Adrenal gland (tissue), 12 donors: ENCODE measurements around the gene RGS3. TPM values are rescaled to one million over a fixed set of nuclear protein-coding genes. Genes with fewer than 3 reads are reported as not detected.

Experiments
- DNase-seq, 7 donors: peaks; one replicate each; pipeline ENCODE4 v3.0.0-alpha.2; 2019 to 2020
- H3K27ac ChIP-seq, 5 donors: fragments of 200-600 bp; sonication (generic) in 4 of 5; 1 replicate in 3 of 5; 2 replicates in 2 of 5; pipeline versions ENCODE4 v1.5.1 to v1.8.0; 2016 to 2020; ENCODE audit warnings: mild to moderate bottlenecking in 1 of 5
- H3K27me3 ChIP-seq: fragments of 200-600 bp; 2 replicates; pipeline ENCODE4 v1.8.0; 2021
- H3K36me3 ChIP-seq, 2 donors: fragments of 200-600 bp; replicated peaks in 1 of 2; 1 replicate in 1 of 2; 2 replicates in 1 of 2; pipeline versions ENCODE4 v1.5.1 to v1.8.0; 2018 to 2022
- H3K4me1 ChIP-seq, 2 donors: fragments of 200-600 bp; replicated peaks in 1 of 2; 1 replicate in 1 of 2; 2 replicates in 1 of 2; pipeline versions ENCODE4 v1.5.1 to v1.8.0; 2018 to 2021
- H3K4me3 ChIP-seq, 4 donors: fragments of 200-600 bp; sonication (generic) in 3 of 4; one replicate each; pipeline ENCODE4 v1.5.1; 2016 to 2018
- H3K9me3 ChIP-seq, 3 donors: fragments of 200-600 bp; sonication (generic) in 1 of 3; replicated peaks in 1 of 3; 1 replicate in 2 of 3; 2 replicates in 1 of 3; pipeline versions ENCODE4 v1.5.1 to v1.8.0; 2016 to 2021
- CTCF ChIP-seq, 6 experiments: fragments of 450-650 bp in 4 of 6; fragments of 200-600 bp in 2 of 6; sonication (generic) in 1 of 6; IDR thresholded peaks; 1 replicate in 5 of 6; 2 replicates in 1 of 6; pipeline versions ENCODE4 v1.5.1 to v1.8.0; 2016 to 2021; ENCODE audit warnings: antibody characterized with exemption in 6 of 6, mild to moderate bottlenecking in 2 of 6, moderate library complexity in 1 of 6
- POLR2A ChIP-seq, 2 donors: fragments of 450-650 bp; IDR thresholded peaks; one replicate each; pipeline ENCODE4 v1.6.1; 2017; ENCODE audit warnings: antibody characterized with exemption in 2 of 2, mild to moderate bottlenecking in 2 of 2, moderate library complexity in 1 of 2
- WGBS, 4 donors: extraction: QIAGEN DNeasy Blood & Tissue Kit in 2 of 4; methylation state at CpG; one replicate each; pipeline versions ENCODE4 v1.1.5 to v1.1.7; 2013 to 2017; 5-methylcytosine and 5-hydroxymethylcytosine counted together
- intact Hi-C, 2 donors: fragments of 100-400 bp; cut with DNase I; formaldehyde crosslinking; loops; one replicate each; pipeline versions ENCODE4 v1.14.1 to v1.15.0; 2022 to 2023
- polyA plus RNA-seq, 3 donors: library from polyadenylated mRNA; stranded (reverse); fragments of 200-250 nt in 2 of 3; fragments of 350-450 nt in 1 of 3; fragmentation: Illumina TruSeq in 1 of 3; extraction: RNeasy Lipid Tissue Mini Kit (QIAGEN cat#74804) in 1 of 3; gene quantifications; one replicate each; pipeline ENCODE4 v1.2.3, GENCODE V29; 2013 to 2014
- total RNA-seq, 9 donors: library from RNA; depleted of rRNA in 4 of 9; stranded (reverse); fragments of >200 nt in 4 of 9; fragments of 120-200 nt in 1 of 9; fragmentation: NEBNext Ultra II Directional in 1 of 9; extraction: Animal tissue kit (Norgen Biotek cat#: 25700) in 1 of 9; gene quantifications; one replicate each; pipeline versions ENCODE4 v1.1.0 to v1.2.4, GENCODE V29; 2013 to 2023
- donor health status: healthy with polysubstance abuse.
- donor health status: Bipolar disorder and iron deficiency.
- donor health status: DM: yes; HTN: yes; CAD: no.
- donor health status: DM: no; HTN: no; CAD: no.
- donor health status: DM: no; HTN: no; CAD: no.
- donor health status: DM: yes; HTN: yes; CAD: no.

The RGS3 gene
- total and polyA plus RNA-seq, 12 donors, result 34.5 to 126 (median 65.6) TPM

DNA sequence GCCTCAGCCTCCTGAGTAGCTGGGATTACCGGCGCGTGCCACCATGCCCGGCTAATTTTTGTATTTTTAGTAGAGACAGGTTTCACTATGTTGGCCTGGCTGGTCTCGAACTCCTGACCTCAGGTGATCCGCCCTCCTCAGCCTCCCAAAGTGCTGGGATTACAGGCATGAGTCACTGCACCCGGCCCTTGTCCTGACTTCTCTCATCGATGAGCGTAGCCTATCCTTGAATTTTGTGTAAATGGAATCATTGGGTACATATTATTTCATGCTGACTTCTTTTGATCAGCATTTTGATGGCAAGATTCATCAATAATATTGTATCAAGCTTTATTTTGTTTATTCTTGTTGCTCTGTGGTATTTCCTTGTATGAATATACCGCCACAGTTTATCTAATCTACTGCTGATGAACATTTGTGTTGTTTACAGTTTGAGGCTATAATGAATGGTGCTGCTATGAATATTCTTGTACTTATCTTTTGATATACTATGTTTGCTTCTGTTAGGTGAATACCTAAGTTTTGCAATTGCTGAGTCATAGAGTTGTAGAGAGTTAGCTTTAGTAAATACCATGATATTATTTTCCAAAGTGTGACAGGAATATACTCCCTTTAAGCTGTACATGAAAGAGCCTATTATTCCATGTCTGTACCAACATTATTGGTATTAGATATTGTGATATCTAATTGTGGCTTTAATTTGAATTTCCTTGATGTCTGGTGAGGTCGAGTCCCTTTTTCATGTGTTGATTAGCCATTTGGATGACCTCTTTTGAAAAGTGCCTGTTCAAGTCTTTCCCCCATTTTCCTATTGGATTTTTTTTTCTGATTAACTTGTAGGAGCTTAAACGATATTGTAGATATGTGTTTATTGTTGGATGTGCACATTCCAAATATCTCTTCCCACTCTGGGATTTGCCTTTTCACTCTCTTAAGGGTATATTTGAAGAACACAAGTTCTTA, 107.5 kb downstream of the RGS3 start:
- Histone ChIP-seq H3K4me1 (peaks cover 0 to 20% of the 10 kb centered on the region in 2 donors), H3K27me3 (no peaks in the 10 kb centered on the region), H3K4me3 (no peak overlapping the region), H3K27ac (no peak overlapping the region), H3K9me3 (no peaks in the 10 kb centered on the region), H3K36me3 (no peaks in the 10 kb centered on the region)
- no peak for TF ChIP-seq CTCF (IDR thresholded peaks at IDR 0.05)
- TF ChIP-seq POLR2A (IDR thresholded peaks at IDR 0.05), result no peak
- WGBS, 4 donors, result 90 to 94% (median 91%) methylated on average over 11 to 12 of the region's 12 CpGs
- DNase-seq, result peak in 2 of 7 donors; percentile 8 to 48
- intact Hi-C loops, result no loop called here

DNA sequence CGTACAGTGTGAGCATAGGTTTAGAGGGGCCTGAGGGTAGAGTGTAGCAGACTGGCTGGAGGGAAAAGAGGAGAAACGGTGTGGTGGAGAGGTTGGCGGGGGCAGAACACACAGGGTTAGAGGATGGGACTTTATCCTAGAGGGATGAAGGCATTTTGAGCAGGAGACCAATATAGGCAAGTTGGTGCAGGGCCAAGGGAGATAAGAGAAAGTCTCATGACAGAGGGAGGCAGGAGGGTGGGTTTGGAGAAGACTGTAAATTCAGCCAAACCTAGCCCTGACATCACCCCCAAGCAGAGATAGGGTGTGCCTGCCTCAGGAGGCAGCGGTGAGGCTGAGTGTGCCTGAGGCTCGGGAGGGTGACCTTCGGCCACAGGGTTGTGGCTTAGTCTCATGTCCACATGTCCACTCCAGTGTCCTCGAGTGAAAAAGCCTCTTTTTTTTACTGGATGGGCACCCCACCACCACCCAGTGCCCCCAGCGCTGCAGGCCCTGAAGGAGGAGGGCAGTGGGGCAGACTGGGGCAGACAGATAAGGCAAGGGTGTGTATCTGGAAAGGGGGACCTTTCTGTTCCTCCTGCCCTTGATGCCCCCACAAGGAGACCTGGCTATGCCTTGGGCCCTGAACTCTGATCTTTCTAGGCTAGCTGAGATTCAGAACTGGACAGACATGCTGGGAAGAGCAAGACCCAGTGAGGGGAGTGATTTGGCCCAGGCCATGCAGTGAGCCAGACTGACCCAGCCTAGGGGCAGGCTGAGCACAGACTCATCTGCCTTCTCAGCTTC, 108.7 kb downstream of the RGS3 start:
- intact Hi-C loops, result no loop called here
- TF ChIP-seq CTCF (IDR thresholded peaks at IDR 0.05), result no peak
- TF ChIP-seq POLR2A (IDR thresholded peaks at IDR 0.05), result no peak
- peak in 4 of 7 donors; percentile 14 to 49 (median 36) for DNase-seq
- Histone ChIP-seq H3K9me3 (no peaks in the 10 kb centered on the region), H3K27ac (peak overlapping the region in 1 of 5 donors; percentile 6), H3K36me3 (no peaks in the 10 kb centered on the region), H3K4me1 (peaks cover 0 to 12% of the 10 kb centered on the region in 2 donors), H3K4me3 (no peak overlapping the region), H3K27me3 (no peaks in the 10 kb centered on the region)
- WGBS, 4 donors, result 72 to 80% (median 75%) methylated on average over 7 to 8 of the region's 8 CpGs

DNA sequence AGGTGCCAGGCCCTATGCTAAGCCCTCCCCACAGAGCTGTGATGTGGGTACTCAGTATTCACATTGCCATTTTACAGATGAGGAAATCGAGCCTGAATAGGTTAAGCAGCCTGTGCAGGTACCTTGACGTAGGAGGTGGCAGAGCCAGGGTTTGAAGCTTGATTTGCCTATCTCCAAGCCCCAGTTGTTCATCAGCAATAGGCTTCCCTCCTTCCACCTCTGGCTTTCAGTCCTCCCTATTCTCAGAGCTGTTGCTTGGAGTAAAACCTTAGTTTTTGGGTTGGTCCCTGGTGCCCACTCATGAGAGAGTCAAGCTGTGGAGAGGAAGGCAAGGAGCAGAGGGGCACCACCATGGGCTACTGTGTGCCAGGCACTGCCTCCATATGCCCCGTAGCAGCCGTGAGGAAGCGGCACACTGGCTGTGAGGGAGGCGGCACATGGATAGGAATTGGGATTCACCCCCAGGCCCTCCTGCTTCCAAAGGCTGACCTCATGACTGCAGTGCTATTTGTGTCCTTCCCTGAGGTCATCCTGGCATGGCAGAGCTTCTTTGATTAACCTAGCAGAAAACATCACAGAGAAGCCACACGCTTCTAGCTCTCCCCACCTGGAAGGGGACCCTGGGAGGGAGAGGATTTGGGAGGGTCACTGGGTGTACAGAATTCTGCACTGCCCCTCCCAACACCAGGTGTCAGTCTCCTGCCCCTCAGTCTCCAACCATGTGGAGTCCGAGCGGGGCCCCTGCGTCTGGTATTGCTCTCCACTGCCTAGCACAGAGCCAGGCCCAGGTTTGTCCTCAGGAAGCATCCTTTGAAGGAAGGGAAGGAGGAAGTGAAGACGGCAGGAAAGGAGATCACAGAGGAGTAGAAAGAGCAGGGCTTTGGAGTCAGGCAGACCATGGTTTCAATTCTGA, 109.8 kb downstream of the RGS3 start:
- no peak overlapping the region for H3K27ac ChIP-seq

More for the DNA sequence above, 109.8 kb downstream of the RGS3 start:
- Histone ChIP-seq H3K4me3 (no peak overlapping the region), H3K9me3 (no peaks in the 10 kb centered on the region), H3K27me3 (no peaks in the 10 kb centered on the region), H3K36me3 (no peaks in the 10 kb centered on the region), H3K4me1 (peaks cover 0 to 13% of the 10 kb centered on the region in 2 donors)
- DNase-seq, result peak in 3 of 7 donors; percentile 6 to 39 (median 9)
- WGBS, 4 donors, result 91 to 100% (median 93%) methylated on average over 7 to 11 of the region's 11 CpGs
- intact Hi-C loops, result no loop called here
- TF ChIP-seq POLR2A (IDR thresholded peaks at IDR 0.05) (no peak), CTCF (IDR thresholded peaks at IDR 0.05) (no peak)
